HepG2 (cell line): ENCODE data around the gene GNMT. TPM values are rescaled to one million over a fixed set of nuclear protein-coding genes. Genes with fewer than 3 reads are reported as not detected.
A peak's percentile ranks its signal among the peaks of the same experiment; 100 is the strongest.

ENCODE experiments used
- ARHGAP35 ChIP-seq: sonication (generic); formaldehyde crosslinking; IDR thresholded peaks from 2 replicates; pipeline ENCODE4 v1.9.0; 2022; ENCODE audit warnings: mild to moderate bottlenecking, inconsistent platforms, moderate library complexity, missing genetic modification reagents, borderline replicate concordance
- CEBPZ ChIP-seq: IDR thresholded peaks from 2 replicates; pipeline ENCODE4 v1.6.1; 2012; ENCODE audit warnings: low read length, improper control_type of control experiment
- FLYWCH1 ChIP-seq: sonication (generic); formaldehyde crosslinking; IDR thresholded peaks from 2 replicates; pipeline ENCODE4 v1.8.1; 2023; ENCODE audit warnings: mild to moderate bottlenecking, missing genetic modification reagents
- HNRNPLL ChIP-seq: fragments of 200-400 bp; formaldehyde crosslinking; IDR thresholded peaks from 2 replicates; pipeline ENCODE4 v1.6.1; 2017; ENCODE audit warnings: mild to moderate bottlenecking, low read depth, low read length; ENCODE audit not compliant: poor library complexity, severe bottlenecking
- IRX3 ChIP-seq: sonication (generic); formaldehyde crosslinking; IDR thresholded peaks from 2 replicates; pipeline ENCODE4 v1.8.1; 2023; ENCODE audit warnings: mild to moderate bottlenecking, low read depth, missing genetic modification reagents, borderline replicate concordance
- JDP2 ChIP-seq: sonication (generic); formaldehyde crosslinking; IDR thresholded peaks from 2 replicates; pipeline ENCODE4 v1.8.1; 2022; ENCODE audit warnings: missing genetic modification reagents, borderline replicate concordance
- NR0B2 ChIP-seq: sonication (generic); formaldehyde crosslinking; IDR thresholded peaks from 2 replicates; pipeline ENCODE4 v1.4.0; 2020; ENCODE audit warnings: mild to moderate bottlenecking, missing genetic modification reagents
- PCBP2 ChIP-seq: fragments of 200-400 bp; formaldehyde crosslinking; optimal IDR thresholded peaks from 2 replicates; pipeline ENCODE3; 2018; ENCODE audit warnings: low read length, low read depth; ENCODE audit not compliant: poor library complexity, severe bottlenecking
- PREB ChIP-seq: sonication (generic); formaldehyde crosslinking; IDR thresholded peaks from 2 replicates; pipeline ENCODE4 v1.4.0; 2020; ENCODE audit warnings: missing genetic modification reagents
- RBFOX2 ChIP-seq: fragments of 200-400 bp; formaldehyde crosslinking; IDR thresholded peaks from 2 replicates; pipeline ENCODE4 v1.6.1; 2017; ENCODE audit warnings: low read depth, mild to moderate bottlenecking, low read length
- RFX3 ChIP-seq: IDR thresholded peaks from 2 replicates; pipeline ENCODE4 v1.6.1; 2016; ENCODE audit warnings: missing biosample characterization, missing genetic modification reagents
- SALL1 ChIP-seq: sonication (generic); formaldehyde crosslinking; IDR thresholded peaks from 2 replicates; pipeline ENCODE4 v1.8.0; 2022; ENCODE audit warnings: mild to moderate bottlenecking, missing genetic modification reagents
- SMC3 ChIP-seq: IDR thresholded peaks from 2 replicates; pipeline ENCODE4 v1.6.1; 2011; ENCODE audit warnings: low read length, improper control_type of control experiment
- SP140L ChIP-seq: sonication (generic); formaldehyde crosslinking; IDR thresholded peaks from 2 replicates; pipeline ENCODE4 v1.4.0; 2020; ENCODE audit warnings: missing genetic modification reagents, borderline replicate concordance
- THAP7 ChIP-seq: sonication (generic); formaldehyde crosslinking; IDR thresholded peaks from 2 replicates; pipeline ENCODE4 v1.8.1; 2023; ENCODE audit warnings: mild to moderate bottlenecking, missing genetic modification reagents
- YEATS4 ChIP-seq: sonication (generic); formaldehyde crosslinking; IDR thresholded peaks from 2 replicates; pipeline ENCODE4 v1.4.0; 2020; ENCODE audit warnings: missing genetic modification reagents, borderline replicate concordance
- YY1 ChIP-seq: IDR thresholded peaks from 2 replicates; pipeline ENCODE4 v1.6.1; 2011; ENCODE audit warnings: low read length, low read depth, moderate library complexity, mild to moderate bottlenecking; ENCODE audit not compliant: insufficient read depth, insufficient replicate concordance
- ZNF121 ChIP-seq: sonication (generic); formaldehyde crosslinking; IDR thresholded peaks from 2 replicates; pipeline ENCODE4 v1.5.0; 2020; ENCODE audit warnings: mild to moderate bottlenecking, missing genetic modification reagents
- ZNF513 ChIP-seq: sonication (generic); formaldehyde crosslinking; conservative IDR thresholded peaks from 2 replicates; pipeline ENCODE4 v1.5.0; 2020; ENCODE audit warnings: missing genetic modification reagents
- ZNF615 ChIP-seq: sonication (generic); formaldehyde crosslinking; IDR thresholded peaks from 2 replicates; pipeline ENCODE4 v1.5.0; 2020; ENCODE audit warnings: mild to moderate bottlenecking, missing genetic modification reagents, borderline replicate concordance
- ZNF747 ChIP-seq: sonication (generic); formaldehyde crosslinking; IDR thresholded peaks from 2 replicates; pipeline ENCODE4 v1.8.1; 2023; ENCODE audit warnings: missing genetic modification reagents, mild to moderate bottlenecking, borderline replicate concordance
- ZSCAN25 ChIP-seq: sonication (generic); formaldehyde crosslinking; IDR thresholded peaks from 2 replicates; pipeline ENCODE4 v1.8.0; 2022; ENCODE audit warnings: mild to moderate bottlenecking, missing genetic modification reagents
- polyA plus RNA-seq, 8 experiments: library from polyadenylated mRNA; depleted of rRNA in 3 of 8; stranded (reverse) in 7 of 8; unstranded in 1 of 8; fragments of >200 nt; fragmentation: Illumina TruSeq in 4 of 8; extraction: Trizol in 4 of 8; gene quantifications; 2 replicates each; pipeline versions ENCODE4 v1.2.1 to v1.2.3, GENCODE V29; 2011 to 2016; ENCODE audit warnings: low read depth in 4 of 8, missing spikeins in 1 of 8, mixed read lengths in 1 of 8; ENCODE audit not compliant: insufficient read depth in 1 of 8
- total RNA-seq, 5 experiments: library from RNA; depleted of rRNA; stranded (reverse); fragments of >200 nt; fragmentation: Illumina TruSeq; extraction: Trizol; gene quantifications; 2 replicates each; pipeline ENCODE4 v1.2.3, GENCODE V29; 2016; ENCODE audit warnings: low read depth in 1 of 5

GNMT gene
- total and polyA plus RNA-seq, 2 of the 13 experiments (the other 11 are each of a cell fraction or from before 2014, with no cell fraction given), result 2.8 to 7.0 TPM

- 0 out of 2 replicates have a peak, but pooled peaks have one; percentile 46 for TF ChIP-seq THAP7
- no peak for TF ChIP-seq JDP2 (CRISPR knock-in tag)
- 0 out of 2 replicates have a peak, but pooled peaks have one; percentile 23 for TF ChIP-seq ARHGAP35 (CRISPR knock-in tag)
- TF ChIP-seq SP140L, result 0 out of 2 replicates have a peak, but pooled peaks have one; percentile 58
- peak; percentile 98 for TF ChIP-seq HNRNPLL
- TF ChIP-seq FLYWCH1 (CRISPR knock-in tag), result no peak
- TF ChIP-seq IRX3 (CRISPR knock-in tag), result no peak
- TF ChIP-seq YY1, result peak; percentile 81
- no peak for TF ChIP-seq CEBPZ
- no peak for TF ChIP-seq SMC3
- peak; percentile 46; the same call in 1 of the 2 replicates for TF ChIP-seq YEATS4 (CRISPR knock-in tag)
- peak; percentile 98 for TF ChIP-seq RBFOX2
- TF ChIP-seq SALL1, result peak; percentile 86
- no peak for TF ChIP-seq RFX3 (CRISPR knock-in tag)
- no peak for TF ChIP-seq ZNF513 (CRISPR knock-in tag)
- TF ChIP-seq PCBP2, result no peak
- TF ChIP-seq PREB (CRISPR knock-in tag), result no peak
- TF ChIP-seq NR0B2, result peak; percentile 76; the same call in 1 of the 2 replicates
- TF ChIP-seq ZSCAN25, result peak; percentile 77
- TF ChIP-seq ZNF121 (CRISPR knock-in tag), result peak; percentile 55; the same call in 1 of the 2 replicates
- TF ChIP-seq ZNF615 (CRISPR knock-in tag), result peak; percentile 62; the same call in 1 of the 2 replicates
- TF ChIP-seq ZNF747 (CRISPR knock-in tag), result no peak
These were observed 18.4 kb downstream of the GNMT start, which contains the start of gene PEX6 (continued) for GRCh38 chr6:42978839-42979522.
